Jurkat, Clone E6-1 (cell line): ENCODE measurements around the gene REV1. TPM values are rescaled to one million over a fixed set of nuclear protein-coding genes. Genes with fewer than 3 reads are reported as not detected.
"Not testable (repeated sequence)": the region's sequence is repeated elsewhere in the genome, so short reads cannot be mapped to it uniquely, and the experiment has no call there.

Experiments
- DNase-seq: peaks from one replicate; pipeline ENCODE4 v3.0.0-alpha.2; 2011; ENCODE audit warnings: low read depth, low spot score
- H3K4me3 ChIP-seq: 2 replicates; pipeline ENCODE4 v1.5.1; 2011; ENCODE audit warnings: mild to moderate bottlenecking, low read length, control low read depth, moderate library complexity
- polyA plus RNA-seq: library from polyadenylated mRNA; unstranded; fragments of >200 nt; gene quantifications from one replicate; pipeline ENCODE4 v1.2.1, GENCODE V29; 2012; ENCODE audit warnings: missing spikeins; ENCODE audit not compliant: insufficient read length, insufficient read depth

Gene REV1
- 28.8 TPM for polyA plus RNA-seq

DNA sequence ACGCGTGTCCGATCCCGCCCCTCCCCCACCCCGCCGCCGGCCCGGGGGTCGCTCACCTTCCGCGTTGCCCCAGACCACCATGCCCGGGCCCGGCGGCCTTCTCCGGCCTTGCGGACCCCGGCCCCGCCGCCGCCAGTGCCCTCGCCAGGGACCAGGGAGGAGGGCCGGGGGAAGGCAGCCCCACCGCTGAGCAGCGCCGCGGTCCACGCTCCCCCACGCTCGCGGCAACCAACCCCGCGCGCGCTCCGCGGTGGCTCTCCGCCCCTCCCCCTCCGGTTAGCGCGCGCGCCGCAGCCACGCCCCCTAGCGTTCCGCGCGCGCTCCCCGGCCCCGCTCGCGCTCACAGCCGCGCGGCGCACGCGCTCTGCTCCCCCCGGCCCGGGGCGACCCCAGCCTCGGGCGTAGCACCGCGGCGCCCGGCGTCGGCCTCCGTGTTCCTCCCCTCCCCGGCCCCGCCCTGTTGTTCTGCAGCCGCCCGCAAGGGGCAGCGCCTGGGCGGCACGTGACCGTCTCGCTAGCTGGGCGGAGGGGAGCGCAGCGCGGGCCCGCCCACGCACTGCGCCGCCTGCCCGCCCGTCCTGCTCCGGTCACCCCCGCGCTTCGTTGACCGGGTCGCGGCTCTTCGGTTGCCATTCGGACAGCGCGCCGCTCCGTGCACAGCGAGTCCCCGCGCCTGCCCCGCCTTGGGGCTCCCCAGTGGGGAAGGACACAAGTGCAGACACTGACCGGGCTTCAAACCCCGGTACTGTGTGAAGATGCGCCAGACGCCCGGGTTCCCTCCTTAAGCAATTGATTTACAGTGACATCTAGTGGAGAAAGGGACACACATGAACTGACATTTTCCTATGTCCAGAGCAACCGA lies at the start of gene REV1:
TSS of gene REV1 (minus strand) at position 257 of the 862 bp plus-strand sequence. CDS start 25,042 bp downstream, outside the sequence.
- H3K4me3 ChIP-seq: peak within 1 kb of the TSS; percentile 84
- DNase-seq: peak; percentile 88

- DNase-seq: no peak
- H3K4me3 ChIP-seq: no peak overlapping the region
Observed at GRCh38 chr2:99537910-99538485, 48.2 kb upstream of the REV1 start.

DNA sequence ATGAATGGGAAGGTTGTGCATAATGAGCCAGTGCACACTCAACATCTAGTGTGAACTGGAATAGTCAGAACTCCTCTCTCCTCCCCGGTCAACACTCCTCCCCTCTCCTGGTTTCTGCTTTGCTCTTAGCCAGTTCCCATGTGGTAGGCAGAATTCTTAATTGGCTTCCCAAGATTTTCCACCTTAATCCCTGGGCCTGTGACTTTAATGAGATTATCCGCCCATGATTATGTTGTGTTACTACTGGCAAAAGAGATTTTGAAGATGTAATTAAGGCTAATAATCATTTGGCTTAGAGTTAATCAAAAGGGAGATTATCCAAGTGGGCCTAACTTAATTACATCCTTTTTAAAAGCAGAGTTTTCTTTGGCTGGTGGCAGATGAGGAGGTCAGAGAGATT lies 34.2 kb upstream of the REV1 start:
- no peak for DNase-seq
- no peak overlapping the region for H3K4me3 ChIP-seq

- no peak overlapping the region for H3K4me3 ChIP-seq
- DNase-seq: no peak
Observed at GRCh38 chr2:99522157-99522556, 32.3 kb upstream of the REV1 start.

GRCh38 chr2:99520813-99521212 lies 31.0 kb upstream of the REV1 start:
- H3K4me3 ChIP-seq: no peak overlapping the region
- no peak for DNase-seq

- DNase-seq: no peak
- H3K4me3 ChIP-seq: no peak overlapping the region
Observed at GRCh38 chr2:99520195-99520594, 30.4 kb upstream of the REV1 start.

DNA sequence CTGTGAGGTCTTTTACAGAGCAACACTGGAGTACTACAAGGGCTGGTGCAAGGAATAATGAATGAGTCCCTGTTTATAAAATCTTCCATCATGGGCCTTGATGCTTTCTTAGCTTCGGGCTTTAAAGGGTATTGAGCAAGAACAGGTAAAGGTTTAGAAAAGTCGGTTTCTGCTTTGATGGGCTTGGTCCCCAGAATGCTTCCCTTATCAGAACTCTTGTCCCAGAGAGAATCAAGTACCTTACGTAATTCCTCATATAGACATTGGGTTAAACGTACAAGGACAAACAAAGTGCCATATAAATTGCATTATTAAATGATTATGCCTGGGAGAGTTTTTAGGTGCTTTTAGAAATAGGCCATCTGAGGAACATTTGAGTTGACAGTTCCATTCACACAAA lies 24.5 kb upstream of the REV1 start:
- no peak overlapping the region for H3K4me3 ChIP-seq
- DNase-seq: no peak

GRCh38 chr2:99512181-99512591 lies 22.4 kb upstream of the REV1 start:
- no peak overlapping the region for H3K4me3 ChIP-seq
- DNase-seq: no peak

DNA sequence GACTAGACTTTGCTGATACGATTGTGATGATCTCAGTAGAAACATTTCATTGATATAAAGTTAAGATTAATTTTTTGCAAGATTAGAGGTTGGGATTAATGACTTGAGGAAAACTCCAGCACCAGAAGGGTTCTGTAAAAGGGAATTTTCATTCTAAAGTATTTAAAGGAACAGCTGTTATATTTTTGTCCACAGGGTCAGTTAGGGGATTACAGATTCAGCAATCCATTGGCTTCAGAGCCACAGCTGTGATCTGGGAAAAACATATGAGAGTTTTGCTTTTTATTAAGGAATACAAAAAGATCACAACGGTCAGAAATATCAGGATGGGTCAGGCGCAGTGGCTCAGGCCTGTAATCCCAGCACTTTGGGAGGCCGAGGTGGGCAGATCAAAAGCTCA lies 19.6 kb upstream of the REV1 start:
- no peak for DNase-seq
- H3K4me3 ChIP-seq: no peak overlapping the region

GRCh38 chr2:99507937-99508818 lies 18.4 kb upstream of the REV1 start:
- no peak for DNase-seq

GRCh38 chr2:99504844-99505584 lies 15.2 kb upstream of the REV1 start:
- no peak overlapping the region for H3K4me3 ChIP-seq
- DNase-seq: no peak

More at GRCh38 chr2:99507937-99508818, 18.4 kb upstream of the REV1 start:
- H3K4me3 ChIP-seq: no peak overlapping the region

DNA sequence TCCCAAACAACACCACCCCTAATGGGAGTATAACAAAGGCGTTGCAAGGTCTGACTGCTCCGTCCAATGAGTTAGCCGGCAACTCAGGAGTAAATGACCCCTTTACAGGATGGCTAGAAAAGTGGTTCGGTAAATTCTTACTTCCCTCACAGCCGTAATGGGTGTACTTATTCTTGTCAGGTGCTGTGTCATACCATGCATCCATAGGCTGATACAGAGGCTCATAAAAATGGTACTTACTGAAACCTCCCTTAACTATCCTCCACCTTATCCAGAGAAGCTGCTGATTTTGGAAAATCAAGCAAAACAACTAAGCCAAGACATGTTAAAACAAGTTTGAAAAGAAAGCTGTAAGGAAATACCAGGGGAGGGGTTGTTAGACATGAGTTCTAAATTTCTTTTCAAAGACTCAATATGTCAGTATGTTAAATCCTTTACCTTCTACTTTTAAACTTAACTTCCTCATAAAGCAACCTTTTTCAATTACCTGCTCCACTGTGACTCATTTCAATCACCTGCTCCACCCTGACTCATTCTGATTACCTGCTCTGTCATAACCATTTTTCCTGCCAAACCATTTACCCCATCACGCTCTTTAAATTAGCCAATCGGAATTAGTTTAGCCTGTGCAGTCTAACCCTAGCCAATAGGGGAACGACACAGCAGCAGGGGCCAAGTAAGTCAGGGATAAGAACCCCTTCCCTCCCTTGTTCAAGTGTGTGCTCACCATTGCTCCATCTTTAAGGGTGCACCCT lies 14.0 kb upstream of the REV1 start:
- H3K4me3 ChIP-seq, DNase-seq: not testable (repeated sequence)

GRCh38 chr2:99496021-99496420 lies 6.2 kb upstream of the REV1 start:
- H3K4me3 ChIP-seq: no peak overlapping the region
- DNase-seq: no peak

DNA sequence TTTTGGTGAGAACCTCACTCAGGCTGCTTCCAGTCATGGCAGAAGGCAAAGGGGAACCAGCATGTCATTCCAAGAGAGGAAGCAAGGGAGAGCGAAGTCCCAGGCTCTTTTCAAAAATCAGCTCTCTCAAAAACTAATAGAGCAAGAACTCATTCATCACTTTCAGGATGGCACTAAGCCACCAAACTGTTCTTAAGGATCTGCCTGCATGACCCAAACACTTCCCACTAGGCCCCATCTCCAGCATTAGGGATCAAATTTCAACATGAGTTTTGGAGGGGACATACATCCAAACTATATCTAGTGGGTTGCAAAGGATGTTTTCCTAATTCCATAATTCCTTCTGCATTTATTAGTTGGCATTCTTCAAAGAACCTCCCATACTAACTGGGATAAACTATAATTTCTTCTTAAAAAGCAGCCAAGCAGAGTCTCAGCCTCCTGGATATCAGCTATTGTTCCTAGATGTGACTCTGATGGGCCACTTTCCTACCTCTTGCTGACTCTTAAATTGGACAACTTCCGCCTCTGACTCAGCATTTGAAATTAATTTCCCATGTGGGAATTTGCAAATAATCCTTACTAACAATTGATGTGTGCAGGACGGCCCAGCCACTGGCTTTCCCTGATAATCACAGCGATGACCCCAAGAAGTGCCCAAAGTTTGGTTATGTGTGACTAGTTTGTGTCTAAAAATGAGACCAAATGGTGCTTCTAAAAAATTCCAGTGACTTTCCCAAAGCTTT lies 5.5 kb upstream of the REV1 start:
- no peak overlapping the region for H3K4me3 ChIP-seq
- no peak for DNase-seq

DNA sequence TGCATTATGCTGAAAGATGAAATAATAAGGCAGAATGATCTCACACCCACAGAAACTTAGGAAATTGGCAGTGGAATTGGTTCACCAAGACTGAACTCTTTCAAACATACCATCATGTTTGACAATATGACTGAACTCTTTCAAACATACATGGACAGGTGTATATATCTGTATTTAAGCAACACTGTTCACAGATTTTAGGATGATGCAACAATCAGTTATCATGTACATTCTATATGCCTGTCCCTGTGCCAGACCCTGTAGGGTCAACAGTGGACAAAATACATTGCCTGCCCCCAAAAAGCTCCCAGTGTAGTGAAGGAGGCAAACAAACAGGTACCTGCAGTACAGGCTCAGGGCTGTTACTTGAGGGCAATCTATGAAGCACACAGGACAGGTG lies 2.9 kb upstream of the REV1 start:
- no peak for DNase-seq
- H3K4me3 ChIP-seq: no peak overlapping the region

DNA sequence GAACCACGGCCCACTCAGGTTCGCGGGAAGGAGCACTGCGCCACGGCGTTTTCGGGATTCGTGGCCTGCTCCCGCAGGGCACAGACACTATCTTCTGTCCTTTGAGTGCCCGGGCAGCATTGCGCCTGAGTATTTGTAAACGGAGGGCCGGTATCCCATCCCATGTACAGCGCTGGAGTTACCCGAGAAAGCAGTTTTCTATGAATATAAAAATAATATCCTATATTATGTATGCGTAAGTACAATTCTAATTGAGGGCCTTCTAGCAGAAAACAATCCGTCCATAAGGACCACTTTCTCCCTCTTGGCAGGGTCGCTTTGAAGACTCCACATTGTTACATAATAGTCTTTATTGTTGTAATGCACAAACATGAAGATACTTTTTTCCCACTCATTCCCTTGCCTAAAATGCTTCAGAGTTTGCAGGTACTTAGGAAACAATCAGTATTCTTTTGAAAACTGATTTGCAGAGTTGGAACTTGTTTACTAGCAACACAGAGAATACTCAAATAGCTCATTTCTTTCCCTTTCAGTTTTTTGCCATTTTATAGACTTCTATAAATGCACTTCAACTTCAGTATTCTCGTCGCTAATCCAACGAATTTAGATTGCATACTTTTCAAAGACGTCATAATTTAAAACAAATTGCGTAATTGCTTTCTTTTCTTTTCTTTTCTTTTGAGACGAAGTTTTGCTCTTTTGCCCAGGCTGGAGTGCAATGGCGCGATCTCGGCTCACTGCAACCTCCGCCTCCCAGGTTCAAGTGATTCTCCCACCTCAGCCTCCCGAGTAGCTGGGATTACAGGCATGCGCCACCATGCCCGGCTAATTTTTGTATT lies 1.0 kb upstream of the REV1 start:
- no peak for DNase-seq
- peak overlapping the region; percentile 64 for H3K4me3 ChIP-seq
